NCI-H2171 treated with DMSO at 0.1 percent for 48 hours (cell line): Measurements from ENCODE around the gene ZNF778.
A peak's percentile ranks its signal among the peaks of the same experiment; 100 is the strongest.
"Not testable (repeated sequence)": the region's sequence is repeated elsewhere in the genome, so short reads cannot be mapped to it uniquely, and the experiment has no call there.

Experiments
- DNase-seq: peaks from one replicate; lab custom pipeline; 2025; lab: John Stamatoyannopoulos, UW

ZNF778 gene

GRCh38 chr16:89179656-89180315 lies 37.7 kb upstream of the ZNF778 start:
- no peak for DNase-seq

GRCh38 chr16:89183463-89183862 lies 34.0 kb upstream of the ZNF778 start:
- no peak for DNase-seq

GRCh38 chr16:89183975-89184676 lies 33.4 kb upstream of the ZNF778 start:
- no peak for DNase-seq

GRCh38 chr16:89184677-89184932 lies 32.9 kb upstream of the ZNF778 start:
- no peak for DNase-seq

GRCh38 chr16:89184933-89185794 lies 32.3 kb upstream of the ZNF778 start:
- no peak for DNase-seq

GRCh38 chr16:89185887-89186592 lies 31.5 kb upstream of the ZNF778 start:
- DNase-seq = not testable (repeated sequence)

GRCh38 chr16:89186593-89187031 lies 30.9 kb upstream of the ZNF778 start:
- DNase-seq = not testable (repeated sequence)

- DNase-seq = peak; percentile 45
Measured at GRCh38 chr16:89187032-89187769, 30.3 kb upstream of the ZNF778 start.

GRCh38 chr16:89187770-89188392 lies 29.6 kb upstream of the ZNF778 start:
- DNase-seq = no peak

- not testable (repeated sequence) for DNase-seq
Measured at GRCh38 chr16:89188471-89189357, 28.8 kb upstream of the ZNF778 start.

- DNase-seq = no peak
Measured at GRCh38 chr16:89189358-89190025, 28.0 kb upstream of the ZNF778 start.

- DNase-seq = no peak
Measured at GRCh38 chr16:89190150-89190958, 27.1 kb upstream of the ZNF778 start.

GRCh38 chr16:89191033-89191900 lies 26.2 kb upstream of the ZNF778 start:
- no peak for DNase-seq

GRCh38 chr16:89191901-89192185 lies 25.7 kb upstream of the ZNF778 start:
- no peak for DNase-seq

GRCh38 chr16:89192186-89192955 lies 25.1 kb upstream of the ZNF778 start:
- peak; percentile 57 for DNase-seq

- no peak for DNase-seq
Measured at GRCh38 chr16:89192956-89193575, 24.4 kb upstream of the ZNF778 start.
